NCI-H2171 treated with DMSO at 0.1 percent for 48 hours (cell line): Measurements from ENCODE around the gene SPTLC3.

Experiments used
- DNase-seq: peaks from one replicate; lab custom pipeline; 2025; lab: John Stamatoyannopoulos, UW

SPTLC3 gene

DNA sequence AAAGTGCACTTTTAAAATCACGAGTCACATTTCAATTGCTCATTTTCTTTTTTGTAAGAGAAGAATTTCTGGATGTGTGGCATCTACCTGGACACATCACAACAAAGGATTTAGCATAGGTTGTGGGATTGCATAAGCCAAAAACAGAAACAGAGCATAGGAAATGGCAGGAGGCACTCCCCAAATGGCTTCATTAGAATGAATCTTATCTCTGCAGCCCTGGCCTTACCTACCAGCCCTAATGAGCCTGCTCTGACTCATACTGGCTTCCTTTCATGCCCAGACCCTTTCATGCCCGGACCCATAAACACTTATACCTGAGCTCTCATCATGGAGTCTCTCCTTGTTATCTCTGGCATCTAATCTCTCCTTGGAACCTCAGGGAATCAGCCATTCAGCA is 23.9 kb upstream of the SPTLC3 start:
- no peak for DNase-seq

DNA sequence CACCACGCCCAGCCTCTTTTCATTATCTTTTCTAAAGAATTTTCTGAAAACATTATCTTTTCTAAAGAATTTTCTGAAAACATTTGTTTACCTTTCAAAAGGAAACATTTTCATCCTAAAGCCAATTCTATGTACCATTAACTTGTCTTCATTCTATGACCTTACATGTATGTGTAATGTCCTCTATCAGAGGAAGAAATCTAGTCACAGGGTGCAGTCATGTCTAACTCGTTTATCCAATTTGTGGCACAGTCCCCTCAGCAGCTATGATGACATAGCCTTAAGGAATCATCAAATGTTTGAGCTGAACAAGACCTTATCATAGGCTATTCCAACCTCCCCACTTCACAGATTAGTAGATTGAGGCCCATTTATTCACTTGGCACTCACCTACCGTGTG is 21.5 kb upstream of the SPTLC3 start:
- no peak for DNase-seq

DNA sequence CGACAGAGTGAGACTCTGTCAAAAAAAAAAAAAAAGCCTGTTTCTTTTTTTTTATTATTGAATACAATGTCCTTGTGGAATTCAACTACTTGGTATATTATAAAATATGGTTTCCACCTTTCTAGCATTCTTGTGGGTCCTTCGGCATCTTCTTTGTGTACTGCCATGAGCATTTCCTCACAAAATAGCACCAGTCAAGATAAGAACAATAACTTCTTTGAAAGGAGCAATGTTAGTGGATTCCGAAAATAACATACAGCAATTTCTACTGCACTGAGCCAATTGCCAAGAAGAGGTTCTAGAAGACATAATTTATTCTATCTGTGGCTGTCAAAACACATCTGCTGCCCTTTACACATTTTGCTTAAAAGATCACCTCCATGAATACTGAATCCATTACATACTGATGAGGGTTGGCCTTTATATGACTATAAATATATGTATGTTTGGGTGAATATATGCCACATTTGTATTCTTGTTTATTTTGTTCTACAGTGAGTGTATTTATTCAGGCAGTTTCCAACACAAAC is 19.1 kb upstream of the SPTLC3 start:
- no peak for DNase-seq

DNA sequence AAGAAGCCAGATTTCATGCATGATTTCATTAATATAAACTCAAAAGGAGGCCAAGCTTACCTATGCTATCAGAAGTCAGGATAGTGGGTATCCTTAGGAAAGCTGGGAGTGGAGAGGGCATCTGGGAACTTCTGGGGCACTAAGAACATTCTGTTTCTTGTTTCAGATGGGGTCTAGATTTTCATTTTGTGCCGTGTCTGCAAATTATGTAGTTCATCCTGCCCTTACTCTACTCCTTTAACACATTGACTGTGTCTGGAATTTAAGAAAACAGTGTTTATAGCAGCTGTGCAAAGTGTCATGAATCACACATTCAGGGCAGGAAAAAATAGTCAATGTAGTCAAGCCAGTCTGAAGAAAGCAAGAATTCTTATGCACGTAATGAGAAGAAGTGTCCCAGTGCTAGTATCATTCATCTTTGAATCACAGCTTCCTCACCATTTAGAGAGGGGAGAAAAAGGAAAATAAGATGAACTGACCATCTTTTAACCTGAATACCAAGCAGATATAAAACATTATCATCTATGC is 11.6 kb upstream of the SPTLC3 start:
- DNase-seq = no peak

DNA sequence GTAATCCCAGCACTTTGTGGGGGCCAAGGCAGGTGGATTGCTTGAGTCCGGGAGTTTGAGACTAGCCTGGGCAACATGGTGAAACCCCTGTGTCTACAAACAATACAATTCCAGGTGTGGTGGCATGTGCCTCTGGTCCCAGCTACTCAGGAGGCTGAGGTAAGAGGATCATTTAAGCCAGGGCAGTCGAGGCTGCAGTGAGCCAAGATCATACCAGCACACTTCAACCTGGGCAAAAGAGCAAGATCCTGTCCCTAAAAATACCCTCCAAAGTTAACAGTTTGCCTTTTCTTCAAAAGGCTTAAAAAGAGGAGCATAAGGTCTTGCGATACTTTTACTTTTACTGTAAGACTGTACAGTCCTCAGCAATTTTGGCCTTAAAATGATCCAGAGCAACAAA is 10.7 kb upstream of the SPTLC3 start:
- no peak for DNase-seq

DNA sequence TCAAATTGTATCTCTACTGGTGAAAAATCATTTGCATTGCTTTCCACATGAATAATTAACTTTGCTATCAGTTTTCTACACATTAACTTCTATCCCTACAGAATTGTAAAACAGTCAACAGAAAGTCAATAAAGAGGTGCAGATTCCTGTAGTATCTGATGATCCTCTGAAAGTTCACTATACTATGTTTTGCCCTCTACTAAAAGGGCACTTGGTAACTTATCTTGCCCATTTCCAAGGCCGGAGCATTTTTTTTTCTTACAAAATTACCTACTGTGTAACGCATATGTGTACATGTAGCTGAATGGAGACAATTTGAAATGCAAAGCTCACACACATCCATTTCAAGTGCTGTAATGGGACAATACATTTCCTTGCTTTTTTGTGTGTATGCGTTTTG is 9.6 kb upstream of the SPTLC3 start:
- no peak for DNase-seq

DNA sequence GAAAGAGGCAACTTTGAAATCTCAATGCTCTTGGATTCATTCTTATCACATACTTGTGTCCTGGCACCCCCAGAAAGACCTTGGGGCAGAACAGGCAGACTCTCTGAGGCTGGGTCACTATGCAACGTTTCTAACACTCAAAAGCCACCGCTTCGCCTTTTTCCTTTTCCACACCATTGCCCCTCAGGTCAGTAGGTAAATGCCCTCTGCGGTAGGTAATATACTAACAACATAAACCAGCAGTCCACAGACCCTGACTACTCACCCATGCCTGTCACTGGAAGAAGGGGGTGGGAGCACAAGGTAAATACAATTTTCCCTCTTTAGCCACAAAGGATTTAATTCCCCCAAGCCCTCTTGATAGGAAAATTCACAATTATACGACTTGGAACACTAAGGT is 6.5 kb upstream of the SPTLC3 start:
- no peak for DNase-seq

DNA sequence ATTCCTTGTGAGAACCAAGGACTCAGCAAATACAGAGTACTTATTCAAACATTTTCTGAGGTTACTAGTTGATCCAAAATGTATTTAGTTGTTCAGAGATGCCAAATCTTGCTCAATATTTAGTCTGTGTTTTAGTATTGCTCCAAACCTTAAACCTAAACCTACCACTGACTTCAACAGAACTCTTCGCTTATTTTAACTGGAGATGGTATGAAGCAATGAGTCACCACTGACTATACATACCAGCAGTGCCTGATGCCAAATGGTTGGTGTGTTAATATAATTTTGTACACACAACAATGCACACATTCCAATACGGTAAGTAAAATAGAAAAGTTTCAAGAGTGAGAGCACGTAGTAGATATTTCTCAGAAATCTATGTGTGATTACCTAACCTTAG is 1.9 kb upstream of the SPTLC3 start:
- no peak for DNase-seq

DNA sequence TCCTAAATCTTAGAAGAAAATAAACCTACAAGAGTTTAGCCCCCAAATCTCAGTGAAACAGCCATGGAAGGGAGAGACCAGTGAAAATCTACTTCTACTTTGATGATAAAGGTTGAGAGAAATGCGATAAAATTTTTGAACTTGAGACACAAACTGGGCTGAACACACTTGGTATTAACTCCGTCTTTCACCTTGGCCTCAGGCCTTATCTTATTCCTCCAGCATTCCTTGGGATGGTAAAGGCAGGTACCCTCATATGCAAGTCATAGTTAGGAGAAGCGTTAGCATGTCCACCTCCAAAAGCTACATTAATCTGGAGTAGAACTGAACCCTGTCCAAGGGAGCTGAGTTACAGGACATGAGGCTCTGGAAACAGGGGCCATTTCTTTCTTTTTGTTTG is 1.2 kb upstream of the SPTLC3 start:
- no peak for DNase-seq

DNA sequence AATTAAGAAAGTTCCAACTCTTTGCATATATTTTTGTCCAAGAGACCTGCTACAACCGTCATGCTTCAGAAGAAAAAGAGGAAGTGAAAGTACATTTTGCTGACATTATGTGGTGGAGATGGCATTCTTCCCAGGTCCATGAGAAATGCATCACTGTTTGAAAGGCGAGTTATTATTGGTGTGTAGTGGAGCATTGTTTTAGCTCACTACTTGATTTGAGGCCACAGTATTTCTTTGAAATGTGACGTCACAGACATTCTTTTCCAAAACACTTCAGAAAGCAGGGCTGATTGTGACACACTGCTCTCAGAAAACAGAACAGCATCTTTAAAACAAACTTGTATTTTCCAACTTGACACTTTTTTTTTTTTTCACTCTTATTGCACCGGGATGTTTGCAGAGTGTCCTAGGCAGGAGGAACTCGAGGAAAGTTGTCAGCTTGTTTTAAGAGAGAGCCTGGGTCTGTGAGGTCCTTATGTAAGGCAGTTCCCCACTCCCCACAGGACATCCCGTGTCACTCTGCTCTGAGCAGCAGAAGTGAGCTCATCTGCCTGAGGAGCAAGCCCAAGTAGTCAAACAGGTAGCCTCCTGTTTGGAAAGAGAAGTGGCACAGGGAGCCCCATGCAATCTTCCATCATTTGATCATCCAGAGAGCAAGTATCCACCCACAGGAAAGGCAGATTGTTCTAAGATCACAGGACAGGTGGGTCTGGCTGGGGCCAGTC is 1.1 kb downstream of the SPTLC3 start:
- no peak for DNase-seq

DNA sequence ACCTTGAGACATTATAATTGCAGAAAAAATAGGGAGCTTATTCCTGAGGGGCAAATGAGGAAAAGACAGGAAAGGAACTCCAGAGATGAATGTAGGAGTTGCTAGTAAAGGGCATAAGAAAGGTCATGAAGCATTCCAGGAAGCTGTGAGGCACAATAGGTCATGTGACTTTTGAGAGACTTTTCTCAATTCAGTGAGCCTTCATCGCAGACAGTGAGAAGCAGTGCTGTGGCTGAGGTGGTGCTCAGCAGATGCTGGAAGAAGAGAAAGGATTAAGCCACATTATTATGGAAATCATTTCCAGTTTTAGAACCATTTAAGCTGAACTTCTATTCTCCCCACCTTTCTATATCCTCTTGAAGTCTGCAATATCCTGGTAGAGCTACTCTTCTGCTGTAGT is 4.1 kb downstream of the SPTLC3 start:
- no peak for DNase-seq

DNA sequence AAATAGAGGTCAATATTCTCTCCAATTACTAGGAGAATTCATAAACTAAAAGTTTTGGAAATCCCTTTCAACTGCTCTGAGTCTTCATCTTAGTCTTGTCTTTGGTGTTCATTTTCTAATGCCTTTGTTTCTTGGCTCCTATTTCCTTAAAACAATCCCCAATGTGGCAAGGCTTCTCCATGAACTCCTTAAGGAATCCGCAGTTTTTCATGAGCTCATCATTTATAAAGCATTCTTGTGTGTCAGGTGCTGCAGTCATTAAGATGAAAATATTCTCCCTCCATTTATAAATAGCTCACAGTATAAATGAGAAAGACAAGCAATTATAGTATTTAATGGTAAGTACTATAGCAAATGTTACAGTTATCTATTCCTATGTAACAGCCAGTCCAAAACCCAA is 4.6 kb downstream of the SPTLC3 start:
- DNase-seq = no peak

DNA sequence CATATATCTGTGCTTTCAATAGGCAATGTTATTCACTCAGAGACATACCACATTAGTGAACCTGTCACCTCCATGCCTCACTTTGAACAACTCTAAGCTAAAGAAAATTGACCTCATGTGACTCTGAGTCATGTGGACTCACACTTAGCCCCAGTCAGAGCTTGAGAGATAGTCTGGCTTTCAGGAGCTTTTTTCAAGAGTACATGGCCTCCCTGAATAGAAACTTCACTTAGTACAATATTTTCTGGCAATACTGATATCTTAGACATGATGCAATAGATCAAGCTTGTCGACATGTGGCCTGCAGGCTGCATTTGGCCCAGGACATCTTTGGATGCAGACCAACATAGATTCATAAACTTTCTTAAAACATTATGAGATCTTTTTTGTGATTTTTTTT is 8.5 kb downstream of the SPTLC3 start:
- no peak for DNase-seq

DNA sequence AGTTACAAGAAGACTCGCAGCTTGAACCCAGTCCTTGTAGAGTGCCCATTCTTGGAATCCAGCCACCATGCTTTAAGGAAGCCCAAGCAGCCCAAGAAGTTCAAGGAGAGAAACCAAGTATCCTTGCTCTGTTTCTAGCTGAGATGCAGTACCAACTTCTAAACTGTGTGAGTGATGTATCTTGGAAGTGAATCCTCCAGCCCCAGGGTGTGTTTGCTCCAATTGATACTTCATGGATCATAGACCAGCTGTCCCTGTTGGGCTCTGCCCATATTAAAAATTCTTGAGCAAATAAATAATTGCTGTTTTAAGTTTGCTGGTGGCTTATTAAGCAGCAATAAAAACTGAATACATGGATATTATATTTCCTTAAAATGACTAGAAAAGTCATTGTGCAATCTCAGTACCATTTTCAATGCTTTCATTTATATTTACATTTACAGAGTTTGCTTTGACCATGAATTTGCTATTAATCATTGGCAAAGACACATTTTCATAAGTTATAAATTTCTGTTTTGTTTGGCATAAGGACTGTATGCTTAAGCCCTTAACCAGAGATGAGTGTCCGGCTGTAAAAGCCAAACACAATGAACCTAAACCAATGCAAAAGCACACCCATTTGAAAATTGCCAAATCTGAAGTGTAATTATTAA is 9.2 kb downstream of the SPTLC3 start:
- no peak for DNase-seq

DNA sequence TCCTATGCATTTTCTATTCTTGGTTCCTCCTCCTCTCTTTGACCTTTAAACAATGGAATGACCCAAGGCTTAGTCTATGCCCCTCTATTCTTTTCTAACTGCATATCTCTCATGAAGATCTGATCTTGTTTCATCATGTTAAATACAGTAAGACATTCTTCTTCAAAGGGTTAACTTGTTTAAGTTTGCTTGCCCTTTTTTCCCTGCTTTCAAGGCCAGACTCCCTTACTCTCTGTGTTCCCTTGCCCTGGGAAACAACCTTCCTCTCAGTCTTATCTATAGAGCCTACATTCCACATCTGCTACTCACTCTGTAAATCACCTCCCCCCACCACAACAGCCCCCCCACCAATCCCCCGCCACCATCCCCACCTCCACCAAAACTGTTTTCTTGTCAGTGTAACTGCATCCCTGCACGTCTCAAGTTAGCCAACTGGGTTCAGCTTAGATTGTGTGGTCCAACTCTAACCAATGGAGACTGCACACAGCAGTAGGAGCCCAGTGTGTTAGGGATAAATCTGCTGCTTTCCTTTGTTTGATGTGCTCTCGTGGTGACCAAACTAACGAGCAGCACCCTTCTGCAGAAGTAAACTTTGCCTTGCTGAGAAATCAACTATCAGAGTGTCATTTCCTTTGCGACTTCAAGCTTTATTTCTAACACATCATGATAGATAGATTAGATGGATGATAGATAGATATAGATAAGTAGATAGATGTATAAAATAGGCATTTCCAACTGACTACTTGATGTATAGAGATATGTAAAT is 12.6 kb downstream of the SPTLC3 start:
- DNase-seq = no peak

DNA sequence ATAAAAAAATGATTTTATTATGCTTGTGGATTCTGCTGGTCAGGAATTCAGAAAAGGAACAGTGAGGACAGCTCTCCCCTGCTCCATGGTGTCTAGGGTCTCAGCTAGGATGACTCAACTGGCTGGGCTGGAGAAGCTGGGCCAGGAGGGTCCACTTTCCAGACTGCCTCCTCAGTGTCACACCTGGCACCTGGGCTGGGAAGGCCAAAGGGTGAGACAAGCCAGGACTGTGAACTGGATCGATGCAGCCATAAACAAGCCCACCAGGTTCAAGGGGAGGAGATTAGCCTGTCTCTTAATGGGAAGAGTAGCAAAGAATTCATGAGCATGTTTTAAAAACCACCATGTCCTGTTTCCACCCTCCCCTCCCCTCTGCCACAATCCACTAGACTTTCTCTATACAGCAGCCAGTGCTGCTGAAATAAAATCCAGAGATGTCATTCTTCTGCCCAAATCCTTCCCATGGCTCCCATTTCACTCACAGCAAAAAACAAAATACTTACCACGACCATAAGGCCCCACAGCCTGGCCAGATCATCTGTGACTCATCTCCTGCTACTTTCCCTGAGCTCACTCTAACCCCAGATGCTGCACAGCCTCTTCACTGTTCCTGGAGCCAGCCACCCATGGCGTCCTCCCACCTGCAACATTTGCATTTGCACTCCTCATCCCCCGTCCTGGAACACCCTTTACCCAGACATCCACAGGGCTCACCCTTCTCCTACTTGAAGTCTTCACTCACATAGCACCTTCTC is 13.8 kb downstream of the SPTLC3 start:
- DNase-seq = no peak

DNA sequence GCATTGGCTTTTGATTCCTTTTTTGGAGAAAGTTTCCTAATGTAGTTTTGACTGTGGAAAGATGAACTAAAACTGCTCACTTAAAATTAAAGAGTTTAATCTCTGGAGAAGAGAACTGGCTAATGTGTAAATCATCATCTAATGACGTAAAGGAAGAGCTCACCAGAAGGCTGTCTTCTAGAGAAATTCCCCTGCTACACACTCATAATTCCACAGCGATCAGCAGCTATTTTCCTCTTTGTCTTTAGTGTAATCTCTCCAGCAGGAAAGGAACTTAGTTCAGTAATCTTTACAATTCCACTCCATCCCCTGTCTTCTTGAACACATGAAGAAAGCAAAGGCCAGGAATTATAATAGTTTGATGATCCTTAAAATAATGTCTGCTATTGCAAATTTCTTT is 15.8 kb downstream of the SPTLC3 start:
- DNase-seq = no peak

DNA sequence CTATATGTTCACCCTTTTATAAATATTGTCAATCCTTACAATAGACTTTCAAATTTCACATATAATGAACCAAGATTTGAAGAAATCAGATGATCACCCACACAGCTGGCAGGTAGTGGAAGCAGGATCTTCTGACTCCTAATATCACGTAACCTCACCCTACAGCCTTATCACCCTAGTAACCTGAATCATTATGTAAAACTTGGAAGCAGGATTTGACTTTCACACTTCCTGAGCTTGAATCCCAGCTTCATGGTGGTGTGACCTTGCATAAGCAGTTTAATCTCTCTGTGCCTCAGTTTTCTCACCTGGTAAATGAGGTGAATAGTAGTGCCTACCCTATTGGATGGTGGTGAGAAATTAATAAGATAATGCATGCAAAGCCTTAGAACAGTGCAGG is 16.4 kb downstream of the SPTLC3 start:
- no peak for DNase-seq

DNA sequence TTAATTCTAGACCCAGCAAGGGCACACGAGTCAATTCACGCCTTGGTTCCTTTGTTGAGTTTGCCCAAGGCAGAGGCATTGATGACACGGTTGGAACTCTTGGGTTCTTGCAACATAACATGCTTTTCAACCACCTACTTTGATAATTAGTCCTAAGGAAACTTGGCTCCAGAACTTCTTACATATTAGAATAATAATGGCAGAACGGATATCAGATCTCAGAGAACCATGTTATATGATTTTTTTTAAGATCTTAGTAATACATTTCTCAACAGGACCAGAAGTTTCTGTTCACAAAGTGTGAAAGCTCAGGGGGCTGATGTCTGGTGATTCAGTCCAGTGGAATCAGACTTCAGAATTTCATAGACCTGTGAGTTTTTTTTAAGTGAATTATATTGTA is 19.2 kb downstream of the SPTLC3 start:
- DNase-seq = no peak

DNA sequence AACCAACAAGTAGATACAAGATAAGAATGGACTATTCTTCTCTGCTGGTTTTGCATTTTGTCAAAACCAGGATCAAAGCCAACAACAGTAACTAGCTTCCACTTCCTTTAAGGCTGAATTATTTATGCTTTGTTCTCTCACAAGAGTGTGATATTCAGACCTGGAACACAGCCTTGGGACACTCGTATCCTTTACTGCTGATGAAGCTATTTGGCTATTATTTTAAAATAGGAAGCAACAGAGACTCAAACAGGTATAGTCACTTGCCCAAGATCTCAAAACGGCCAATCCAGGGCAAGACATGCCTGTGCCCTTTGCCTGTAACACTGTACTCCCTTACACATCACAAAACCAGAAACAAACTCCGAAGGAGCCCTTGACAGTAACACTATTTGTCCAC is 19.9 kb downstream of the SPTLC3 start:
- DNase-seq = no peak

DNA sequence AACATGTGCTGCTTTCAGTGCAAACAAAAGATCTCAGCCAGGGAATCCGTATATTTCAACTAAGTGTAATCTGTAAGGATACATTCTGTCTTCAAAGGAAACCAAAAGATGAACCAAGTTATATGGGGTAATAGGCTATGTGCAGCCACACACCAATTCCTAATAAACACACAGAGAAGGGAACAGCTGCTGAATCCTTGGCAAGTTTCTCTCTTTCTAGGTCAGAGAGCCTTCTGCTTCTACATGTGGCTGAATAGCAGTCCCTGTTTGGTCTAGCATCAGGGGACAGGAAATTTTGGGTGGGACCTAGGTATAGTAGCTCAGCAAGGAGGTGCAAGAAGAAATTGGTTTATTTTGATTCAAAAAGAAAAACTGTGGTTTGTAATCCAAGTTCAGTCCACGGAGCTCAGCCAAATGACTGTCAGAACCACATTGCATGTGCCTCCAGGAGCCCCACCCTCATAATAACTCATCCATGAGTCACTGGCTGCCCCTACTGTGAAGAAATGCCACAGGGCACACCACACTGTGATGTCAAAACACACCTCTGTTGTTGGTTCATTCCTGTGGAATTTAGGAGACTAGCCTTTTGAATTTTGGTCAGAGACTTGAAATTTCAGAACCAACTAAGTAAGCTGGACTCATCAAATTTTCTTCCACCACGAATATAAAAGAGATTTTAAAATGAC is 21.1 kb downstream of the SPTLC3 start:
- DNase-seq = no peak

DNA sequence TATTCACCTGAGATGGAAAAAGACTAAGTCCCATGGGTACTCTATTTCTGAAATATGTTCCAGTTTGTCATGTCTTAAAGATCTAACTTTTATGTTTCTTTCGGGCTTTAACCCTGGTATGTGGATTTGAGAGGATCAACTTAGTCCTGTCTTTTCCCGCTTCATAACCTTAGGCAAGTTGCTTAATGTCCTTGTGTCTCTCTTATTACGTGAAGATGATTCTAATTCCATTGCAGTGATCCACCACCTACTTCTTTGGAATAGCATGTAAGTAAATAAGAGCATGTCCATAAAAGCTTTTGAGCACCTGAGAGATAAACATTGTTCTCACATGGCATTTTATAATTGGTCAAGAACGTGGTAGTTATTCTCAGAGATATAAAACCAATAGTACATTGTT is 23.0 kb downstream of the SPTLC3 start:
- DNase-seq = no peak
